Activated T-cell treated with anti-CD3 and anti-CD28 coated beads for 4 hours (primary cell): ENCODE results near the gene DDX39B.
"Not testable (repeated sequence)": the region's sequence is repeated elsewhere in the genome, so short reads cannot be mapped to it uniquely, and the experiment has no call there.

Experiments used
- DNase-seq: peaks from one replicate; pipeline ENCODE4 v3.0.0-alpha.2; 2020

DDX39B gene

DNA sequence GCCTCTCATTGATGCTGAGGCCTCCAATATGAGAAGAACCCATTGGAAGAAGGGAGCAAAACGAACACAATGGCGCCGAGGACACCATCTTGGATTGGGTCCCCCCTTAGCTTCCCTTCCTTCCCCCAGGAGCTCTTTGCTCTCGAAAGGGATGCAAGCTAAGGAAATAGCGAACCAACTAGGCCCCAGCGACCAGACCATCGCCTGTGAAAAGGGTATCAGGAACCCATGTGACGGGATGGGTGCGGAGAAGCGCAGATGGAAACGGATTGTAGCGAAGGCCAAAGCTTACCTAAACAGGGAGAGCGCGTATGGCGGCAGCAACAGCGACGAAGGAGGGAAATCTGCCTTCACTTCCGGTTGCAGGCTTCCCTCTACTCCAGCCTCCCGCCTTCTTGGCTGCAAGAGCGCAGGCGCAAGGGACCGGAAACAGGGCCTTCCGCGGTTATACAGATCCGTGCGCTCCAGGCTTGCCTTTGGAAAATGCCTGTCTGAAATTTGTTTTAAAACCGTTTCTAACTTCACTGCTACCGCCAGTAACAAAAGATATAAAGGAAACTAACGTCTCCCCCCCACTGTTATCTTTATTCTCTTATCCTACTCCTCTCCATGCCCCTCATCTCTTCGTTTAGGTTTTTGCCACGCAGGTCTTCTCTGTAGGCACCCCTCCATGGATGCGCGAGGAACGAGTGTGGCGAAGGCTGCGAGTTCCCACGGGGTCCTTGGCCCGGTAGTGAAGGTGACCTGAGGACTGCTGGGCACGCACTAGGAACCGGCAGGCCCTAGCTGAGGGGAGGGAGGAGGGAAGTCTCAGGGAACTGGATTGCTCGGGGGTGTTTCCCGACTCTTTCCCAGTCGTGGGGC, at the start of gene DDX39B:
DDX39B (minus strand) TSS at position 346 of the 864 bp plus-strand sequence. CDS start 1,471 bp downstream, outside the sequence.
- peak; percentile 87 for DNase-seq

DNA sequence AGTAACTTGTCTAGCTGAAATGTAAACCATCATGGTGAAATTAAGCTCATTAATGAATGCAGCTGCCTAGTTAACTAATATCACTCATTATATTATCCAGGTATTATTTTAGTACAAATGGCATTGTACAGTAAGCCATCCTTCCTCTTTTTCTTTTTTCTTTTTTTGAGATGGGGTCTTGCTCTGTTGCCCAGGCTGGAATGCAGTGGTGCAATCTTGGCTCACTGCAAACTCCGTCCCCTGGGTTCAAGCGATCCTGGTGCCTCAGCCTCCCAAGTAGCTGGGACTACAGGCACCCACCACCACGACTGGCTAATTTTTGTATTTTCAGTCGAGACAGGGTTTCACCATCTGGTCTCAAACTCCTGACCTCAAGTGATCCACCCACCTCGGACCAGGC, 48.9 kb upstream of the DDX39B start:
- not testable (repeated sequence) for DNase-seq

GRCh38 chr6:31588871-31589650, 47.3 kb upstream of the DDX39B start:
- DNase-seq: no peak

GRCh38 chr6:31587791-31588777, 46.3 kb upstream of the DDX39B start:
- DNase-seq: no peak

- no peak for DNase-seq
Measured at GRCh38 chr6:31586599-31587281, 44.9 kb upstream of the DDX39B start.

- DNase-seq: no peak
Measured at GRCh38 chr6:31586008-31586407, 44.2 kb upstream of the DDX39B start, which contains the start of gene LST1. Gene LST1, plus strand, starts transcription at chr6:31586277. Its CDS starts 1,023 bp downstream, at chr6:31587300.

GRCh38 chr6:31585491-31585890, 43.7 kb upstream of the DDX39B start:
- no peak for DNase-seq

DNA sequence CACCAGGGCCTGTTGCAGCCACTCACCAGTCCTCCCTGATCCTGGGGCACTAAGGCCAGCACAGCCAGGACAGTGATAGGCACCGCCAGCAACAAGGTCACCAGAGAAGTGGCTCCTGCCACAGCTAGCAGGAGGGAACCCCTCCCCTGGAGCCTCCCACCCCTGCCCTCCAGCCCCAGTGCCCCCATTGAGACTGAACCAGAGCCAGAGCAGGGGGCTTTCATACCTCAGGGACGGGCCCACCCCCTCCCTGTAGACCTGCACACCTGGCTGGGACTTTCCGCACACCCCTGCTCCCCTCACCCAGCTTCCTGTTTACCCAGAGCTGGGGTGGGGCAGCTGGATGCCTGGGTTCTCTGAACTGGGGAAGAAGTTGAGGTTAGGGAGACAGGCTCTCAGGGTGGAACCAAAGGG, 40.4 kb upstream of the DDX39B start, which contains the start of gene LTB:
LTB (minus strand) TSS at position 195 of the 414 bp plus-strand sequence; CDS start at position 188, 7 bp downstream.
- DNase-seq: no peak

DNA sequence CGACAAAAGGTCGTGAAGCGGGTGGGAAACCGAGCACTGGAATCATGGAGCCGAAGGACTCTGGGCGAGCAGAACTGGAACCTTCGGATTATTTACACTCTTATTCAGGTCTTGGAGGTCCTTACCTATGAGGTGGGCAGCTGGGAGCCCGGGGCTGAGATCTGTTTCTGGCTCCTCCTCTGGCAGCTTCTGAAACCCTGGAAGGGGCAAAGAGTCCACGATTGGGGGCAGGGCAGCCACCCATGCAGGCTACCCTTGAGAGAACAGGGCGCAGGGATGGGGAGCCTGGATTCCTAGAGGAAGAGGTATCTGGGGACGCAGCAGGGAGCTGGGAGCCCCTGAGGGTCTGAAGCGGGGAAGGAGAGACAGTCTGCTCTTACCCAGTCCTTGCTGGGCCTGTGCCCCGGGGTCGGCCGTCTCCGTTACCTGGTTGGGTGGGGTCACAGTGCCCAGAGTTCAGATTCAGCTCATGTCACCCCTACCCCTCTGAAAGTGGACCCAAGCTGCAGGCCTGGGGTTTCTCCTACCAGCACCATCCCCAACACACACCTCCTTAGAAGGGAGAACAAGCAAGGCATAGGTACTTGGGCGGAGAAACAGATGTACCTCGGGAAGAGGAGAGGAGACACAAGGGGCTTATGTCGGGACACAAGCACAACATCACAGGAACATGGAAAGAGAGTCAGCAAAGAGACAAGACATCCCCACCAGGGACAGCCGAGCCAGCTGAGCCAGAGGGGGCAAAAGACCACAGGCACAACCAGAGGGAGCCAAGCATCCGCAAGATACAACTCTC, 39.8 kb upstream of the DDX39B start:
- no peak for DNase-seq

DNA sequence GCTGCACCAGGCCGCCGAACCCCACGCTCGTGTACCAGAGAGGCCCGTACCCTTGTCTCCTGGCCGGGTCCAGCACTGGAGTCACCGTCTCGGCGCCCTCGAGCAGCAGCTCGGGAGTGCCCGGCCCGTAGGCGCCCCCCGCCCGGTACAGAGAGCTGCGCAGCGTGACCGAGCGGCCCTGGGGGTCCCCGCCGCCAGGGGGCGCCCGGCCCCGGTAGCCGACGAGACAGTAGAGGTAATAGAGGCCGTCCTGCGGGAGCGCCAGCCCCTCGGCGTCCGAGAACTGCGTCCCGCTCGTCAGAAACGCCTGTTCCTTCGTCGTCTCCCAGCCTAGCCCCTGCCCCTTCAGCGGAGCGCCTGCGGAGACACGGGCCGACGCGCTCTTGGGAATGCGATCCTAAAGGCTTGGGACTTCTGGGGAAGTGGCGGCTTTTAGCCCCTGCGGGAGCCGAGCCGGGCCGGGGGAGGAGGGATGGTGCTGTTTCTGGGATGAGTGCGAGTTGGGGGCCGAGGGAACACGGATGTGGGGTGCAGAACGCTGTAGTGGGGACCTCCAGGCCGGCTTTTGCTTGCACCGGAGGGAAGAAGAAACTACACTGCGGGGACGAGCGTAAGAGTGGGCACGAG, 39.1 kb upstream of the DDX39B start:
- peak; percentile 84 for DNase-seq

DNA sequence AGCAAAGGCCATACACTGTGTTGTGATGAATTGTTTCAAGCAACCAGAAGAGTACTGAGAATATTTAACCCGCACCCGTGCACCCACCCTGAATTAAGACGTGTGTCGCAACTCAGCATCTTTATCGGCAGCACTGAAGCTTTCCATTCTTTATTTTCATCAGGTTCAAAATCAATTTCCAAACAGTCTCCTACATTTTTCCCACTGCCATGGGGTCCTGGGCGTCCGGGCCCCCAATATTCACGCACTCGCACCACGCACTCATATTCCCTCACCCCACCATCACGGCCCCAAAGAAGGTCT, 38.6 kb upstream of the DDX39B start:
- DNase-seq: no peak

- DNase-seq: no peak
Measured at GRCh38 chr6:31579546-31580437, 38.0 kb upstream of the DDX39B start.

DNA sequence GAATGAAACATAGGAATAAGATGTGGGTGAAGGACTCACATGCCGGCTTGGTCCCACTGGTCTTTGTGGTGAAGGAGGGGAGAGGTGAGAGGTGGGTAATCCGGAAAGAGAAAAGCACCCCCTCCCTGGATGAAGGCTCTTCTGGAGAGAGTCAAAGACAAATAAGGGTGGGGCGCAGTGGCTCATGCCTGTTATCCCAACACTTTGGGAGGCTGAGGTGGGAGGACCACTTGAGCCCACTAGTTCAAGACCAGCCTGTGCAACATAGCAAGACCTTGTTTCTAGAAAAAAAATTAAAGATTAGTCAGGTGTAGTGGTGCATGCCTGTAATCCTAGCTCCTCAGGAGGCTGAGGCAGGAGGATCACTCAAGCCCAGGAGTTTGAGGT, 37.3 kb upstream of the DDX39B start:
- DNase-seq: no peak

GRCh38 chr6:31578184-31579118, 36.6 kb upstream of the DDX39B start:
- no peak for DNase-seq

- no peak for DNase-seq
Measured at GRCh38 chr6:31577579-31577966, 35.8 kb upstream of the DDX39B start.

DNA sequence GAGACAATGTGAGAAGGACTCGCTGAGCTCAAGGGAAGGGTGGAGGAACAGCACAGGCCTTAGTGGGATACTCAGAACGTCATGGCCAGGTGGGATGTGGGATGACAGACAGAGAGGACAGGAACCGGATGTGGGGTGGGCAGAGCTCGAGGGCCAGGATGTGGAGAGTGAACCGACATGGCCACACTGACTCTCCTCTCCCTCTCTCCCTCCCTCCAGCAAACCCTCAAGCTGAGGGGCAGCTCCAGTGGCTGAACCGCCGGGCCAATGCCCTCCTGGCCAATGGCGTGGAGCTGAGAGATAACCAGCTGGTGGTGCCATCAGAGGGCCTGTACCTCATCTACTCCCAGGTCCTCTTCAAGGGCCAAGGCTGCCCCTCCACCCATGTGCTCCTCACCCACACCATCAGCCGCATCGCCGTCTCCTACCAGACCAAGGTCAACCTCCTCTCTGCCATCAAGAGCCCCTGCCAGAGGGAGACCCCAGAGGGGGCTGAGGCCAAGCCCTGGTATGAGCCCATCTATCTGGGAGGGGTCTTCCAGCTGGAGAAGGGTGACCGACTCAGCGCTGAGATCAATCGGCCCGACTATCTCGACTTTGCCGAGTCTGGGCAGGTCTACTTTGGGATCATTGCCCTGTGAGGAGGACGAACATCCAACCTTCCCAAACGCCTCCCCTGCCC, 35.2 kb upstream of the DDX39B start:
- DNase-seq: no peak

- DNase-seq: no peak
Measured at GRCh38 chr6:31575952-31576685, 34.3 kb upstream of the DDX39B start.
